HG03108 (cell line): Measurements from ENCODE around the gene CCDC57.

Source experiments
- ATAC-seq: cut with Tn5 transposase; IDR thresholded peaks from one replicate; pipeline ENCODE4 v1.9.1; 2021; ENCODE audit warnings: moderate library complexity; ENCODE audit not compliant: unreplicated experiment

The CCDC57 gene

DNA sequence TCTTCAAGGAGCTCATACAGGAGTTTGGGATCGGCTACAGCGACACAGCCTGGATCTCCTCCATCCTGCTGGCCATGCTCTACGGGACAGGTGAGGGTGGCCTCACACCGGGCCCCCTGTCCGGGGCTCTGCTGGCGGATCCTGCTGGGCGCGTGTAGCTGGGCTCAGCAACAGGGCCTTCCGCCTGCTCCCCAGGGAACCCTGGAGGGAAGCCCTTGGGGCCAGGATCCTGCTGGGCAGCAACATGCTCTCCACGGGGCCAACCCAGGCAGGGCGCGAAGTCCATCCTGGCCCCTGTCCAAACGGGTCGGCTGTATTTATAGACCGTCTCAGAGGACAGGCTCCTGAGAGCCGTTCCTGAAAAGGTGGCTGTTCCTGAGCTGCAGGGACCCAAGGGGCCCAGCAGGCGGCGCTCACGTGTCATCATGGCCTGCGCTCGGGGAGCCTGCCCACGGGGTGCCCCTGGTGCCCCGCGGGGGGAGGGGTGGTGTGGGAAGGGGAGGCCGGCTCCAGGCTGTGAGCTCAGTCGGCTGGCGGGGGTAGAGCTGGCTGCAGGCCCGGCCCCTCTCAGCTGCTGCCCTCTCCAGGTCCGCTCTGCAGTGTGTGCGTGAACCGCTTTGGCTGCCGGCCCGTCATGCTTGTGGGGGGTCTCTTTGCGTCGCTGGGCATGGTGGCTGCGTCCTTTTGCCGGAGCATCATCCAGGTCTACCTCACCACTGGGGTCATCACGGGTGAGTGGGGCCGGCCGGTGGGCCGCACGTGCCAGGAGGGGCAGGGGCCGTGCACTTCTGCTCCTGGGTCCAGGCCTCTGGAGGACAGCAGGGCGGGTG is 23.7 kb upstream of the CCDC57 start:
- no peak for ATAC-seq

DNA sequence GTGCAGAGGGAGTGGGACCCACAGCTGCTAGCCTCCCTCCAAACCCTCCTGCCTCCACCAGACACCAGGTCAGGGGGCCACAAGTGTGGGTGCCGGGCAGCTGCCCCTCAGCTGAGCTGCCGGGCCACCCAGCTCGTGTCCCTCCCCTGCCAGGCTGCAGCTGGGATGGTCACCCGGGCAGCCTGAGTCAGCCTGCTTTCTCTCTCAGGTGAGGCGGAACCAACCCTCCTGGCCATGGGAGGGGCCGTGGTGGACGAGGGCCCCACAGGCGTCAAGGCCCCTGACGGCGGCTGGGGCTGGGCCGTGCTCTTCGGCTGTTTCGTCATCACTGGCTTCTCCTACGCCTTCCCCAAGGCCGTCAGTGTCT is 23.1 kb upstream of the CCDC57 start:
- no peak for ATAC-seq

GRCh38 chr17:82235056-82235774 is 22.6 kb upstream of the CCDC57 start:
- no peak for ATAC-seq

DNA sequence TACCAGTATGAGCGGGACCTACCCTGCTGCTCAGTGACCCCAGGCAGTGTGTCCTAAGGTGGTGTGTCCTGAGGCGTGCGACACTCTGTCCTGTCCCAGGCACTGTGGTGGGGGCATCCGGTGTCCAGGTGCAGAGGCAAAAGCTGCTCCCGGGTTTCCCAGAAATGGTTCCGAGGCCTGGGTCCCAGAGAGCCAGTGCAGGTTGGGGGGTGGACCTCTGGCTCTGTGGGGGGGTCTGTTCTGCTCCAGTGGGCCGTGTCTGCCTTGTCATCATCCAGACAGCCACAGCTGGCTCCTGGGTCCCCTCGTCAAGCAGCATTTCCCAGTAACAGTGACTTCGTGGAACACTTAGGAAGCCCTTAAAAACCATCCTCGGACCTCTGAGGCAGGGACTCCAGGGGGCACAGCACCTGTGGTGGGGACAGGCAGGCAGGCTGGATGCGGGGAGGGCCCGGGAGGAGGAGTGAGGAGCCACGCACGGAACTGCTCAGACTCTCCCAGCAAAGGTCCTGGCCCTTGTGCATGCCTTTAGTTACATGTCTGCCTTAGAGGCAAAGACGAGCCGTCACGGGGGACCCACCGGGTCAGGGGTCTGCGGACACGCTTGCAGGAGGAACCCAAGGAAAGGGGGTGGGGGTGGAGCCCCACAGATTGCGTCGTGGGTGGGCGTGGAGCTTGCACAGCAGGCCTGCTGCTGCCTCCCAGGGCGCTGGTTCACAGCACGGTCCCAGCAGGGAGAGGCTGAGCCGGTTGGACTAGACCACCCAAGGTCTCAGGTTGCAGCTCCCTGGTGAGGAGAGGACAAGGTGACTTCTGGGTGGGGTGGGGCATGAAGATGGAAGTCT is 21.8 kb upstream of the CCDC57 start:
- ATAC-seq, result no peak

- ATAC-seq, result no peak
Observed at GRCh38 chr17:82232876-82233785, 20.5 kb upstream of the CCDC57 start.

- ATAC-seq, result no peak
Observed at GRCh38 chr17:82232322-82232820, 19.7 kb upstream of the CCDC57 start.

- ATAC-seq, result no peak
Observed at GRCh38 chr17:82231562-82232321, 19.1 kb upstream of the CCDC57 start.

DNA sequence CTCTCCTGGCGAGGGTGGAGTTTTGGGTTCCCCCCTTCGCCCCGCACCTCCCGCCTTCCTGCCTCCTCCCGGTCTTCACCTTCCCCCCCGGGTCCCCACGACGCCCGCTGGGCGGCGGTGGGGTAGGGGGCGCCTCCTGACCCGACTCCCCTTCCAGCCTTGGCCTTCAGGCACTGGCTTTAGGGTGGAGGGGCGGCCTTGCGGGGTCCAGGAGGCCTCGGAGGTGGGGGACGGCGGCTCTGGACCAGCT is 18.6 kb upstream of the CCDC57 start:
- no peak for ATAC-seq

- peak; percentile 38 for ATAC-seq
Observed at GRCh38 chr17:82230609-82231311, 18.1 kb upstream of the CCDC57 start.

GRCh38 chr17:82229698-82230608 is 17.3 kb upstream of the CCDC57 start:
- ATAC-seq, result no peak

DNA sequence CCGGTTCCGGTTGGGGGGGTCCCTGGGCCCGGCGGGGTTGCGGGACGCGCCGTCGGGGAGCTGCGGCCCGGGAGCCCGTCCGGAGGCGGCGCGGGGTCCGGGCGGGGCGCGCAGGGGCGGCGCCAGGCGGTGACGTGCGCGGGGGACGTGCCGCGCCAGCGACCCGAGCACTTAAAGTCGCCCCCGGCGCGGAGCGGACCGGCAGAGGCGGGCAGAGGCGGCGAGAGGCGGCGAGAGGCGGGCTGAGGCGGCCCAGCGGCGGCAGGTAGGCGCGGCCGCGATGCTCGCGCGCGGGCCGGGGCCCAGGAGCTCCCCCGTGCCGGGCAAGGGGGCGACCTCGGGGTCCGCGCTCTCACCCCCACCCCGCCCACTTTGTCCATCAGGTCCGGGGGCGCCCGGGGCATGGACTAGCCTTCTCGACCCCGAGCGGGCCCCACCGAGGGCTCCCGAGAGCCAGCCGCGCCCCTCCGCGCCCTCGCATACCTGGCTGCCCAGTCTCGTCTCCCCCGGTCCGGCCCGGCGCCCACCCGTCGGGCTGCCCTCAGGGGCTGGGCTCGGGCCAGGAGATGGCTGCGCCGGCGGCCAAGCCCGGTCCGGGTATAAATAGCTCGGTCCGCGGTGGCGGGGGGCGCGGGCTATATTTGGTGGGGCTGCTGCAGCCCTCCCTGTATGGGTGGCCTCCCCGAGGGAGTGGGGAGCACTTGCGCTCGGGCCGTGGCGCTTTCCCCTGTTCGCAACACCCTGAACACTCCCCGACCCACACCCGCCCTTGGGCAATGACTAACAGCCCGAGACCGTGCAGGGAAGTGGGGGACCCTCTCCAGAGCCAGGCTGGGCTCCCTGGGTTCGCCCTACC is 16.4 kb upstream of the CCDC57 start, which contains the start of gene SLC16A3:
SLC16A3 (plus strand) TSS at position 201 of the 856 bp plus-strand sequence. CDS start 6,967 bp downstream, outside the sequence.
- peak; percentile 37 for ATAC-seq

DNA sequence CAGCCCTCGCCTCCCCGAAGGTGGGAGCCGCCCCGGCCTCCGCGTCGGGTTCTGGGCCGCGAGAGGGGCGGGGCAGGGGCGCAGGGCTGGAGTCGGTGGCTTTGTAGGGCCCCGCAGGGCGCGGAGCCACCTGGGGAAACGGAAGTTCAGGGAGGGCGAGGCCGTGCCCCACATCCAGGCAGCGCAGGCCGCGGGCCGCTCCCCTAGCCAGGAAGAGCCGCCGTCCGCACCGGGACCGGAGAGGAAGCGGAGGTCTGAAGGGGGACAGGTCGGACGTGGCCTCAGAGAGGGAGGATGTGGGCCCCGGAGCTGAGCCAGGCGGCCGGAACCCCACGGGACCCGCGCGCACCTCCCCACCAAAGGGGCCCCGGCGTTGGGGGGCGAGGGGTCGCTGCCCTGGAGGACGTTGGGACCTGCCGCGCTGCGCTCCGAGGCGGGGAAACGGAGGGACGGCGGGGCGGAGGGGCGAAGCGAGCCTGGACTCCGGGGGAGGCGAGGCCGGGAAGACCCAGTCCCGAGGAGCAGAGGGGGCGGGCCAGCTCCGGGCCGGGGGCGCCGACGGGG is 15.7 kb upstream of the CCDC57 start:
- peak; percentile 37 for ATAC-seq

DNA sequence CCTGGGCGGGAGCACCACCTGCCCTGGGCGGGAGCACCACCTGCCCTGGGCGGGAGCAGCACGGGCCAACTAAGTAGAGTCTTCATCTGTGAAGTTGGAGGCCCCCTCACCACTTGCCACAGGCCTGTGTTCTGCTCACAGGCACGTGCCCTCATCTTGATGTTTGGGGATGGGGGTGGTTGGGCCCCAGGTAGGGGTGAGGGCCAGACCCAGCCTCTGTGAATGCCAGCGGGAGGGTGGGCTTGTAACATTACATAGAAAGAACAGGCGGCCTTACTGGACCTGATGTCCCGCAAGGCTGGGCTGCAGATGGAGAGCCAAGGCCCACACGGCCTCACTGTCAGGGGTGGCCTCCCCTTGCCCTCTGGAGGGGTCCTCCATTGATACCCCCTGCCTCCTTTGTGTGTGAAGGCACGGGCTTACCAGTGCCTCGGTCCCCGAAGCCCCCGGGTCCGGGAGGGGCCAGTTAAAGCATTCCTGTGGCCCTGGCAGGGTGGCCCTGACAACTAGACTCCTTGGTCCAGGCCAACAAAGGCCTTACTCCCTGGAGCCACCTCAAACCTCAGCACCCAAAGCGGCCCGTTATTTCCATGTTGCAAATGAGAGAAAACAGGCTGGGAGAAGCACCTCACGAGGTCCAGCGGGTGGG is 15.1 kb upstream of the CCDC57 start:
- ATAC-seq, result no peak

GRCh38 chr17:82226809-82227628 is 14.4 kb upstream of the CCDC57 start:
- ATAC-seq, result no peak

GRCh38 chr17:82226146-82226808 is 13.6 kb upstream of the CCDC57 start:
- ATAC-seq, result no peak
